HEK293T (cell line): Measurements from ENCODE around the gene CDH4.

ENCODE experiments used
- BHLHE40 ChIP-seq: fragments of 450-650 bp; IDR thresholded peaks from 2 replicates; pipeline ENCODE4 v1.6.1; 2016; ENCODE audit warnings: mild to moderate bottlenecking, moderate library complexity, borderline replicate concordance
- CTBP1 ChIP-seq: fragments of 450-650 bp; IDR thresholded peaks from 2 replicates; pipeline ENCODE4 v1.6.1; 2016; ENCODE audit warnings: borderline replicate concordance
- ELF4 ChIP-seq: fragments of 450-650 bp; IDR thresholded peaks from 2 replicates; pipeline ENCODE4 v1.6.1; 2017; ENCODE audit warnings: antibody characterized with exemption
- FOXA1 ChIP-seq: fragments of 450-650 bp; IDR thresholded peaks from 2 replicates; pipeline ENCODE4 v1.6.1; 2016; ENCODE audit warnings: mild to moderate bottlenecking
- FOXK2 ChIP-seq: fragments of 450-650 bp; IDR thresholded peaks from 2 replicates; pipeline ENCODE4 v1.6.1; 2016; ENCODE audit warnings: mild to moderate bottlenecking
- FOXM1 ChIP-seq: fragments of 450-650 bp; IDR thresholded peaks from 2 replicates; pipeline ENCODE4 v1.6.1; 2017; ENCODE audit warnings: mild to moderate bottlenecking, borderline replicate concordance
- HDGF ChIP-seq: fragments of 450-650 bp; IDR thresholded peaks from 2 replicates; pipeline ENCODE4 v1.6.1; 2017; ENCODE audit warnings: antibody characterized with exemption, borderline replicate concordance
- L3MBTL2 ChIP-seq: fragments of 450-650 bp; conservative IDR thresholded peaks from 2 replicates; pipeline ENCODE4 v1.6.1; 2016; ENCODE audit warnings: mild to moderate bottlenecking
- LEF1 ChIP-seq: fragments of 450-650 bp; IDR thresholded peaks from 2 replicates; pipeline ENCODE4 v1.6.1; 2017; ENCODE audit warnings: mild to moderate bottlenecking, borderline replicate concordance
- NFRKB ChIP-seq: fragments of 450-650 bp; IDR thresholded peaks from 2 replicates; pipeline ENCODE4 v1.6.1; 2016; ENCODE audit warnings: mild to moderate bottlenecking, moderate library complexity
- SP1 ChIP-seq: fragments of 450-650 bp; IDR thresholded peaks from 2 replicates; pipeline ENCODE4 v1.6.1; 2017
- SUZ12 ChIP-seq: fragments of 450-650 bp; IDR thresholded peaks from 2 replicates; pipeline ENCODE4 v1.6.1; 2016; ENCODE audit warnings: mild to moderate bottlenecking
- TARDBP ChIP-seq: fragments of 450-650 bp; IDR thresholded peaks from 2 replicates; pipeline ENCODE4 v1.6.1; 2016
- ZNF384 ChIP-seq: fragments of 450-650 bp; IDR thresholded peaks from 2 replicates; pipeline ENCODE4 v1.6.1; 2016

DNA sequence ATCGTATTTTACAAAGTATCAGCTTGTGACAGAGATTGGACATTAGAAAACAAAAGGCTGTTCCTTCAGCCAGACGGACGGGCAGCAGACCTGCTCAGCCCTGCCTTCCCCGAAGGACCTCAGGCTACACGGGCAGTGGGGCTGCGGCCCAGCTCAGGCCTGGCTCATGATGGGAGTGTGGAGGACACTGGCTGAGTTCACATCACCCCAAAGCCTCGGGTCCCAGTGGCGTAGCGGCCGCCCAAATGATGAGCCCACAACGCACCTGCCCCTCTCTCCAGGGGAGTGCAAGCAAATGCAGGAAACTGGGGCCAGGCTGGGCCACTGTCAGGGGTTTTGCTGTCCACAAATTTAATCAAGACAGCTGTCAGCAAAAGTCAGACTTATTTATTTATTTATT is 456.8 kb downstream of the CDH4 start:
- no peak for TF ChIP-seq NFRKB
- TF ChIP-seq SP1 = no peak
- no peak for TF ChIP-seq FOXA1
- no peak for TF ChIP-seq HDGF
- TF ChIP-seq FOXK2 = no peak
- TF ChIP-seq TARDBP = no peak
- TF ChIP-seq SUZ12 = no peak
- TF ChIP-seq BHLHE40 = no peak
- no peak for TF ChIP-seq ZNF384
- TF ChIP-seq FOXM1 = no peak
- TF ChIP-seq L3MBTL2 = no peak
- no peak for TF ChIP-seq ELF4
- no peak for TF ChIP-seq CTBP1
- TF ChIP-seq LEF1 = no peak
